Esophagus squamous epithelium (tissue), 4 donors: ENCODE data around the gene STK4.

Experiments used
- POLR2A ChIP-seq, 4 donors: fragments of 450-650 bp; IDR thresholded peaks; one replicate each; pipeline ENCODE4 v1.6.1; 2017; ENCODE audit warnings: antibody characterized with exemption in 4 of 4, mild to moderate bottlenecking in 4 of 4, moderate library complexity in 3 of 4
- TF ChIP-seq, protein P1 (sequence below), 6 experiments: fragments of 450-650 bp in 4 of 6; fragments of 200-600 bp in 2 of 6; sonication (generic) in 2 of 6; IDR thresholded peaks; one replicate each; pipeline ENCODE4 v1.5.1; 2016 to 2019; ENCODE audit warnings: antibody characterized with exemption in 6 of 6, mild to moderate bottlenecking in 4 of 6, moderate library complexity in 4 of 6

- TF ChIP-seq, protein P1, sequence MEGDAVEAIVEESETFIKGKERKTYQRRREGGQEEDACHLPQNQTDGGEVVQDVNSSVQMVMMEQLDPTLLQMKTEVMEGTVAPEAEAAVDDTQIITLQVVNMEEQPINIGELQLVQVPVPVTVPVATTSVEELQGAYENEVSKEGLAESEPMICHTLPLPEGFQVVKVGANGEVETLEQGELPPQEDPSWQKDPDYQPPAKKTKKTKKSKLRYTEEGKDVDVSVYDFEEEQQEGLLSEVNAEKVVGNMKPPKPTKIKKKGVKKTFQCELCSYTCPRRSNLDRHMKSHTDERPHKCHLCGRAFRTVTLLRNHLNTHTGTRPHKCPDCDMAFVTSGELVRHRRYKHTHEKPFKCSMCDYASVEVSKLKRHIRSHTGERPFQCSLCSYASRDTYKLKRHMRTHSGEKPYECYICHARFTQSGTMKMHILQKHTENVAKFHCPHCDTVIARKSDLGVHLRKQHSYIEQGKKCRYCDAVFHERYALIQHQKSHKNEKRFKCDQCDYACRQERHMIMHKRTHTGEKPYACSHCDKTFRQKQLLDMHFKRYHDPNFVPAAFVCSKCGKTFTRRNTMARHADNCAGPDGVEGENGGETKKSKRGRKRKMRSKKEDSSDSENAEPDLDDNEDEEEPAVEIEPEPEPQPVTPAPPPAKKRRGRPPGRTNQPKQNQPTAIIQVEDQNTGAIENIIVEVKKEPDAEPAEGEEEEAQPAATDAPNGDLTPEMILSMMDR (IDR thresholded peaks at IDR 0.05), result no peak
- TF ChIP-seq POLR2A (IDR thresholded peaks at IDR 0.05), result no peak
Observed at GRCh38 chr20:45012682-45013302, 46.5 kb downstream of the STK4 start.
